H1 (cell line): ENCODE measurements around the gene TECTB. TPM values are rescaled to one million over a fixed set of nuclear protein-coding genes. Genes with fewer than 3 reads are reported as not detected.

Experiments used
- CTCF ChIA-PET: fragments of 300-600 bp; sonication (Branson Sonifier 250); formaldehyde crosslinking; loops from one replicate; lab custom pipeline; 2021; ENCODE audit not compliant: partially characterized antibody; lab: Charles Lee
- POLR2A ChIA-PET: fragments of 300-600 bp; sonication (Branson Sonifier 250); formaldehyde crosslinking; loops from one replicate; lab custom pipeline; 2021; ENCODE audit warnings: inconsistent platforms; ENCODE audit not compliant: partially characterized antibody; lab: Charles Lee
- DNase-seq, 2 experiments: peaks; one replicate each; pipeline versions ENCODE4 v3.0.0 to v3.0.0-alpha.2; 2010 to 2022; ENCODE audit warnings: low spot score in 2 of 2, low read depth in 1 of 2, mixed read lengths in 1 of 2
- FAIRE-seq: peaks from 2 replicates; lab custom pipeline; 2011; peaks lifted over from hg19 to GRCh38; lab: Jason Lieb, UNC
- H2AFZ ChIP-seq: 2 replicates; pipeline ENCODE4 v1.8.1; 2012; ENCODE audit warnings: low read length, inconsistent platforms
- H2AK5ac ChIP-seq: 2 replicates; pipeline ENCODE4 v1.6.1; 2013; ENCODE audit warnings: low read depth, low read length
- H2BK120ac ChIP-seq: replicated peaks from 2 replicates; pipeline ENCODE3; 2013; ENCODE audit warnings: low read depth, low read length, inconsistent platforms
- H2BK12ac ChIP-seq: 2 replicates; pipeline ENCODE4 v1.6.1; 2013; ENCODE audit warnings: low read depth, low read length
- H2BK15ac ChIP-seq: 2 replicates; pipeline ENCODE4 v1.6.1; 2013; ENCODE audit warnings: low read length
- H2BK20ac ChIP-seq: 2 replicates; pipeline ENCODE4 v1.6.1; 2013; ENCODE audit warnings: low read length
- H2BK5ac ChIP-seq: 2 replicates; pipeline ENCODE4 v1.6.1; 2013; ENCODE audit warnings: low read depth, low read length
- H3K14ac ChIP-seq: 2 replicates; pipeline ENCODE4 v1.6.1; 2013; ENCODE audit warnings: inconsistent platforms; ENCODE audit not compliant: insufficient read length
- H3K18ac ChIP-seq: 2 replicates; pipeline ENCODE4 v1.6.1; 2013; ENCODE audit warnings: low read length; ENCODE audit errors: extremely low read depth
- H3K23ac ChIP-seq: 2 replicates; pipeline ENCODE4 v1.6.1; 2013; ENCODE audit warnings: inconsistent platforms; ENCODE audit not compliant: insufficient read length
- H3K23me2 ChIP-seq: 2 replicates; pipeline ENCODE4 v1.6.1; 2013; ENCODE audit warnings: low read depth, low read length
- H3K27ac ChIP-seq: 2 replicates; pipeline ENCODE4 v1.6.1; 2011; ENCODE audit warnings: low read depth, low read length, inconsistent platforms
- H3K27me3 ChIP-seq, 4 experiments: replicated peaks in 1 of 4; 1 replicate in 1 of 4; 2 replicates in 3 of 4; pipeline versions ENCODE4 v1.6.1 to v1.8.1; 2011 to 2013; ENCODE audit warnings: low read length in 3 of 4, mild to moderate bottlenecking in 3 of 4, inconsistent platforms in 2 of 4, mixed read lengths in 2 of 4, moderate library complexity in 1 of 4; ENCODE audit not compliant: control insufficient read depth in 3 of 4, insufficient read depth in 3 of 4; ENCODE audit errors: extremely low read depth in 1 of 4
- H3K36me3 ChIP-seq, 4 experiments: 2 replicates each; pipeline versions ENCODE4 v1.6.1 to v1.8.1; 2011 to 2013; ENCODE audit warnings: mild to moderate bottlenecking in 4 of 4, low read length in 3 of 4, moderate library complexity in 2 of 4, control low read depth in 1 of 4, inconsistent platforms in 1 of 4; ENCODE audit not compliant: insufficient read depth in 4 of 4, control insufficient read depth in 2 of 4
- H3K4ac ChIP-seq: replicated peaks from 2 replicates; pipeline ENCODE3; 2013; ENCODE audit warnings: low read length, low read depth, mixed read lengths, inconsistent platforms; ENCODE audit not compliant: insufficient read length
- H3K4me1 ChIP-seq, 4 experiments: replicated peaks in 1 of 4; 1 replicate in 1 of 4; 2 replicates in 3 of 4; pipeline versions ENCODE4 v1.6.1 to v1.8.1; 2011 to 2013; ENCODE audit warnings: low read length in 3 of 4, inconsistent platforms in 2 of 4, mixed read lengths in 1 of 4; ENCODE audit not compliant: insufficient read depth in 4 of 4, control insufficient read depth in 3 of 4
- H3K4me2 ChIP-seq, 2 experiments: 2 replicates each; pipeline versions ENCODE4 v1.6.1 to v1.8.1; 2011 to 2013; ENCODE audit warnings: low read depth in 2 of 2, low read length in 2 of 2, control low read depth in 1 of 2, inconsistent platforms in 1 of 2, mild to moderate bottlenecking in 1 of 2; ENCODE audit not compliant: insufficient read depth in 1 of 2
- H3K4me3 ChIP-seq, 4 experiments: fragments of 200-600, 300-600 bp in 1 of 4; sonication (generic), shearing (Covaris generic), sonication (Bioruptor Twin) in 1 of 4; 2 replicates each; pipeline versions ENCODE4 v1.5.1 to v1.8.1; 2011 to 2016; ENCODE audit warnings: low read length in 4 of 4, low read depth in 3 of 4, control low read depth in 2 of 4, inconsistent platforms in 2 of 4, mild to moderate bottlenecking in 2 of 4, mixed read lengths in 1 of 4, moderate library complexity in 1 of 4; ENCODE audit not compliant: insufficient read depth in 2 of 4; ENCODE audit errors: extremely low read depth in 1 of 4
- H3K56ac ChIP-seq: replicated peaks from 2 replicates; pipeline ENCODE3; 2013; ENCODE audit warnings: low read depth, mild to moderate bottlenecking, mixed read lengths, low read length, inconsistent platforms; ENCODE audit not compliant: insufficient read length
- H3K79me1 ChIP-seq: 2 replicates; pipeline ENCODE4 v1.6.1; 2013; ENCODE audit warnings: low read depth, low read length, control low read depth
- H3K79me2 ChIP-seq, 2 experiments: 2 replicates each; pipeline versions ENCODE4 v1.6.1 to v1.8.1; 2012 to 2013; ENCODE audit warnings: low read length in 2 of 2, mild to moderate bottlenecking in 2 of 2, inconsistent platforms in 1 of 2; ENCODE audit not compliant: insufficient read depth in 2 of 2, control insufficient read depth in 1 of 2
- H3K9ac ChIP-seq, 4 experiments: replicated peaks in 1 of 4; 1 replicate in 1 of 4; 2 replicates in 3 of 4; pipeline versions ENCODE4 v1.6.1 to v1.8.1; 2011 to 2013; ENCODE audit warnings: low read depth in 3 of 4, low read length in 3 of 4, control low read depth in 2 of 4, mild to moderate bottlenecking in 2 of 4, moderate library complexity in 2 of 4, inconsistent platforms in 1 of 4; ENCODE audit errors: extremely low read depth in 1 of 4
- H3K9me3 ChIP-seq, 2 experiments: 2 replicates each; pipeline versions ENCODE4 v1.6.1 to v1.8.1; 2012 to 2013; ENCODE audit warnings: mild to moderate bottlenecking in 2 of 2, moderate library complexity in 2 of 2, control low read depth in 1 of 2, inconsistent platforms in 1 of 2, low read depth in 1 of 2, low read length in 1 of 2, mixed read lengths in 1 of 2; ENCODE audit not compliant: insufficient read depth in 2 of 2
- H4K20me1 ChIP-seq, 2 experiments: replicated peaks in 1 of 2; 2 replicates each; pipeline versions ENCODE3 to v1.8.1; 2011 to 2013; ENCODE audit warnings: inconsistent platforms in 2 of 2, low read length in 2 of 2, mild to moderate bottlenecking in 1 of 2; ENCODE audit not compliant: insufficient read depth in 2 of 2, control insufficient read depth in 1 of 2
- H4K5ac ChIP-seq: 2 replicates; pipeline ENCODE4 v1.6.1; 2013; ENCODE audit warnings: low read length, low read depth, mixed read lengths, inconsistent platforms; ENCODE audit not compliant: insufficient read length
- H4K8ac ChIP-seq: 2 replicates; pipeline ENCODE4 v1.8.0; 2013; ENCODE audit warnings: mild to moderate bottlenecking, moderate library complexity, low read length, inconsistent platforms; ENCODE audit not compliant: insufficient read depth; ENCODE audit errors: extremely low read depth
- H4K91ac ChIP-seq: replicated peaks from 2 replicates; pipeline ENCODE3; 2013; ENCODE audit warnings: low read length, mixed read lengths, inconsistent platforms; ENCODE audit not compliant: insufficient read length
- EZH2 ChIP-seq: fragments of 200-600 bp; sonication (generic); IDR thresholded peaks from 2 replicates; pipeline ENCODE4 v1.7.1; 2012; ENCODE audit warnings: low read depth, mild to moderate bottlenecking, moderate library complexity, low read length, inconsistent platforms; ENCODE audit not compliant: severe bottlenecking
- WGBS, 2 experiments: shearing (Covaris generic) in 1 of 2; methylation state at CpG; one replicate each; pipeline versions ENCODE4 v1.1.6 to v1.1.7; 2013 to 2015; ENCODE audit warnings: low lambda C conversion rate in 2 of 2, mixed read lengths in 2 of 2, inconsistent platforms in 1 of 2, low coverage in 1 of 2, missing lambda C conversion rate in 1 of 2; ENCODE audit not compliant: insufficient replicate concordance in 2 of 2, insufficient coverage in 1 of 2, insufficient read length in 1 of 2; ENCODE audit errors: extremely low coverage in 1 of 2, missing lambda C conversion rate in 1 of 2; 5-methylcytosine and 5-hydroxymethylcytosine counted together
- polyA plus RNA-seq, 7 experiments: library from polyadenylated mRNA; depleted of rRNA in 3 of 7; stranded (reverse) in 5 of 7; unstranded in 2 of 7; fragments of >200 nt in 5 of 7; fragments of 200-250 nt in 2 of 7; gene quantifications; 1 replicate in 5 of 7; 2 replicates in 1 of 7; 4 replicates in 1 of 7; pipeline versions ENCODE4 v1.2.1 to v1.2.3, GENCODE V29; 2011 to 2013; ENCODE audit warnings: missing spikeins in 2 of 7, mixed read lengths in 2 of 7
- total RNA-seq: library from RNA; stranded (reverse); fragmentation: NEBNext Ultra II Directional; extraction: Animal tissue kit (Norgen Biotek cat#: 25700); gene quantifications from 2 replicates; pipeline ENCODE4 v1.2.1, GENCODE V29; 2021

TECTB gene
- total and polyA plus RNA-seq, 2 of the 8 experiments (the other 6 are each of a cell fraction or from before 2014, with no cell fraction given) = not detected

- Histone ChIP-seq H3K23me2 (no peaks in the 10 kb centered on the region), H3K56ac (no peak overlapping the region), H3K79me2 (no peaks in the 10 kb centered on the region), H2AK5ac (no peak overlapping the region), H2BK5ac (no peak overlapping the region), H3K23ac (no peak overlapping the region), H2BK120ac (no peak overlapping the region), H3K9ac (no peak overlapping the region), H3K4me1 (no peaks in the 10 kb centered on the region), H3K4me3 (no peak overlapping the region), H4K20me1 (no peaks in the 10 kb centered on the region), H3K4ac (no peak overlapping the region), H4K5ac (no peak overlapping the region), H3K14ac (no peak overlapping the region), H4K91ac (no peak overlapping the region), H3K27ac (no peak overlapping the region), H3K36me3 (no peaks in the 10 kb centered on the region), H2AFZ (no peak overlapping the region), H3K9me3 (no peaks in the 10 kb centered on the region), H3K27me3 (no peaks in the 10 kb centered on the region), H2BK15ac (no peak overlapping the region), H4K8ac (no peak overlapping the region), H3K4me2 (no peak overlapping the region), H2BK20ac (no peak overlapping the region), H3K79me1 (no peaks in the 10 kb centered on the region), H2BK12ac (no peak overlapping the region), H3K18ac (no peak overlapping the region)
- no peak for DNase-seq
- no peak for TF ChIP-seq EZH2
- no peak for FAIRE-seq
- POLR2A ChIA-PET = no interaction called here
- 92% methylated on average over 9 of the region's 9 CpGs; no CpG with 5 or more reads in 1 of the 2 experiments for WGBS, 2 experiments
- CTCF ChIA-PET = interaction anchor here (0.6 kb wide), 1 partner anchor 24 kb away, joined by 3 read pairs; no protein-coding TSS in a partner anchor
These were observed 62.5 kb downstream of the TECTB start for GRCh38 chr10:112345743-112346142.
